IMR-90 (cell line): ENCODE results near the gene PMF1. TPM values are rescaled to one million over a fixed set of nuclear protein-coding genes. Genes with fewer than 3 reads are reported as not detected.

Experiments
- ATAC-seq: fragments of 200-7000 bp; cut with Tn5 transposase; 2 replicates; pipeline ENCODE4 v1.9.1; 2020; ENCODE audit warnings: low read depth, mild to moderate bottlenecking, moderate library complexity
- BruUV-seq: library from RNA; stranded (reverse); fragments of 400-500 nt; replicated peaks from 2 replicates; lab custom pipeline; 2021; lab: Mats Ljungman, UMichigan
- CTCF ChIA-PET: fragments of 300-600 bp; formaldehyde crosslinking; extraction: SDS; loops from one replicate; lab custom pipeline; 2021; ENCODE audit warnings: antibody characterized with exemption; lab: Yijun Ruan, JAX
- POLR2A ChIA-PET: fragments of 300-600 bp; sonication (Branson Sonifier 250); formaldehyde crosslinking; loops from one replicate; lab custom pipeline; 2022; ENCODE audit warnings: antibody characterized with exemption; ENCODE audit not compliant: unreplicated experiment; lab: Charles Lee
- DNase-seq: peaks from one replicate; pipeline ENCODE4 v3.0.0; 2013
- H2AFZ ChIP-seq: replicated peaks from 2 replicates; pipeline ENCODE3; 2013; ENCODE audit warnings: low read length, mild to moderate bottlenecking; ENCODE audit not compliant: poor library complexity
- H2AK5ac ChIP-seq: 2 replicates; pipeline ENCODE4 v1.6.1; 2013; ENCODE audit warnings: low read depth, low read length, inconsistent platforms
- H2AK9ac ChIP-seq: replicated peaks from 2 replicates; pipeline ENCODE3; 2013; ENCODE audit warnings: mild to moderate bottlenecking, low read depth, low read length, moderate library complexity; ENCODE audit not compliant: poor library complexity
- H2BK120ac ChIP-seq: 2 replicates; pipeline ENCODE4 v1.6.1; 2013; ENCODE audit warnings: low read depth, low read length, inconsistent platforms
- H2BK15ac ChIP-seq: 3 replicates; pipeline ENCODE4 v1.6.1; 2013; ENCODE audit warnings: low read depth, low read length, inconsistent platforms
- H2BK20ac ChIP-seq: 2 replicates; pipeline ENCODE4 v1.6.1; 2013; ENCODE audit warnings: low read depth, mild to moderate bottlenecking, inconsistent platforms, low read length, moderate library complexity
- H2BK5ac ChIP-seq: 2 replicates; pipeline ENCODE4 v1.6.1; 2013; ENCODE audit warnings: mild to moderate bottlenecking, low read depth, low read length, inconsistent platforms; ENCODE audit not compliant: poor library complexity, severe bottlenecking
- H3K14ac ChIP-seq: replicated peaks from 2 replicates; pipeline ENCODE4 v1.6.1; 2013; ENCODE audit warnings: low read depth, low read length, inconsistent platforms
- H3K18ac ChIP-seq: 2 replicates; pipeline ENCODE4 v1.6.1; 2013; ENCODE audit warnings: low read depth, low read length, control low read depth
- H3K23ac ChIP-seq: 2 replicates; pipeline ENCODE4 v1.6.1; 2013; ENCODE audit warnings: low read depth, low read length, inconsistent platforms
- H3K27ac ChIP-seq: 2 replicates; pipeline ENCODE4 v1.5.1; 2013; ENCODE audit warnings: mild to moderate bottlenecking, control low read depth, low read length; ENCODE audit not compliant: insufficient read depth
- H3K27me3 ChIP-seq: 2 replicates; pipeline ENCODE4 v1.6.1; 2013; ENCODE audit warnings: low read length; ENCODE audit not compliant: control insufficient read depth, insufficient read depth
- H3K36me3 ChIP-seq: 2 replicates; pipeline ENCODE4 v1.6.1; 2013; ENCODE audit warnings: low read length, mixed read lengths; ENCODE audit not compliant: control insufficient read depth, insufficient read depth
- H3K4ac ChIP-seq: 2 replicates; pipeline ENCODE4 v1.6.1; 2013; ENCODE audit warnings: low read depth, low read length, inconsistent platforms
- H3K4me1 ChIP-seq: 2 replicates; pipeline ENCODE4 v1.6.1; 2013; ENCODE audit warnings: low read length, mixed read lengths; ENCODE audit not compliant: control insufficient read depth, insufficient read depth
- H3K4me2 ChIP-seq: 2 replicates; pipeline ENCODE4 v1.6.1; 2013; ENCODE audit warnings: low read depth, mild to moderate bottlenecking, control low read depth, low read length, moderate library complexity
- H3K4me3 ChIP-seq: 2 replicates; pipeline ENCODE4 v1.5.1; 2013; ENCODE audit warnings: low read depth, mild to moderate bottlenecking, control low read depth, low read length, moderate library complexity; ENCODE audit not compliant: insufficient read depth
- H3K56ac ChIP-seq: 2 replicates; pipeline ENCODE4 v1.6.1; 2013; ENCODE audit warnings: low read length, inconsistent platforms; ENCODE audit not compliant: insufficient read depth; ENCODE audit errors: extremely low read depth
- H3K79me1 ChIP-seq, 2 experiments: 2 replicates each; pipeline ENCODE4 v1.6.1; 2013; ENCODE audit warnings: low read length in 2 of 2, inconsistent platforms in 1 of 2, low read depth in 1 of 2
- H3K9ac ChIP-seq: 2 replicates; pipeline ENCODE4 v1.6.1; 2013; ENCODE audit warnings: low read depth, low read length, control low read depth
- H3K9me1 ChIP-seq: 2 replicates; pipeline ENCODE4 v1.6.1; 2013; ENCODE audit warnings: low read length, inconsistent platforms; ENCODE audit not compliant: insufficient read depth
- H3K9me3 ChIP-seq: 2 replicates; pipeline ENCODE4 v1.6.1; 2013; ENCODE audit warnings: low read length; ENCODE audit not compliant: control insufficient read depth, insufficient read depth
- H4K20me1 ChIP-seq: 2 replicates; pipeline ENCODE4 v1.6.1; 2013; ENCODE audit warnings: low read length, inconsistent platforms; ENCODE audit not compliant: insufficient read depth
- H4K5ac ChIP-seq: 2 replicates; pipeline ENCODE4 v1.6.1; 2013; ENCODE audit warnings: mild to moderate bottlenecking, low read depth, low read length, control low read depth
- H4K8ac ChIP-seq, 2 experiments: 2 replicates each; pipeline ENCODE4 v1.6.1; 2013; ENCODE audit warnings: low read depth in 2 of 2, low read length in 2 of 2, control low read depth in 1 of 2, inconsistent platforms in 1 of 2
- H4K91ac ChIP-seq: 2 replicates; pipeline ENCODE4 v1.6.1; 2013; ENCODE audit warnings: low read depth, low read length, inconsistent platforms; ENCODE audit not compliant: insufficient read depth
- BHLHE40 ChIP-seq: fragments of 150-350 bp; IDR thresholded peaks from 2 replicates; pipeline ENCODE4 v1.6.1; 2016; ENCODE audit warnings: mild to moderate bottlenecking, low read depth, low read length
- CEBPB ChIP-seq: IDR thresholded peaks from 2 replicates; pipeline ENCODE4 v1.6.1; 2012; ENCODE audit warnings: low read depth, low read length, improper control_type of control experiment
- CHD1 ChIP-seq: IDR thresholded peaks from 2 replicates; pipeline ENCODE4 v1.6.1; 2012; ENCODE audit warnings: low read depth, low read length, improper control_type of control experiment
- CTCF ChIP-seq: conservative IDR thresholded peaks from 2 replicates; pipeline ENCODE4 v1.5.1; 2012; ENCODE audit warnings: mild to moderate bottlenecking, low read depth, low read length, improper control_type of control experiment
- ELK1 ChIP-seq: fragments of 150-350 bp; IDR thresholded peaks from 2 replicates; pipeline ENCODE4 v1.6.1; 2016; ENCODE audit warnings: low read depth, mild to moderate bottlenecking, low read length, moderate library complexity, borderline replicate concordance
- FOS ChIP-seq: fragments of 150-350 bp; IDR thresholded peaks from 2 replicates; pipeline ENCODE4 v1.6.1; 2016; ENCODE audit warnings: low read depth, low read length
- MAFK ChIP-seq: IDR thresholded peaks from 2 replicates; pipeline ENCODE4 v1.6.1; 2012; ENCODE audit warnings: low read depth, low read length, improper control_type of control experiment
- MAZ ChIP-seq: IDR thresholded peaks from 2 replicates; pipeline ENCODE4 v1.6.1; 2012; ENCODE audit warnings: low read depth, mild to moderate bottlenecking, low read length, improper control_type of control experiment, moderate library complexity, borderline replicate concordance
- NFE2L2 ChIP-seq: fragments of 150-350 bp; IDR thresholded peaks from 2 replicates; pipeline ENCODE4 v1.6.1; 2016; ENCODE audit warnings: low read depth, mild to moderate bottlenecking, low read length
- POLR2A ChIP-seq: IDR thresholded peaks from 2 replicates; pipeline ENCODE4 v1.6.1; 2012; ENCODE audit warnings: mild to moderate bottlenecking, low read depth, low read length
- RCOR1 ChIP-seq: IDR thresholded peaks from 2 replicates; pipeline ENCODE4 v1.6.1; 2012; ENCODE audit warnings: mild to moderate bottlenecking, low read length, improper control_type of control experiment; ENCODE audit not compliant: insufficient replicate concordance
- RFX5 ChIP-seq: IDR thresholded peaks from 2 replicates; pipeline ENCODE4 v1.8.0; 2012; ENCODE audit warnings: low read depth, mild to moderate bottlenecking, low read length, moderate library complexity
- SMC3 ChIP-seq: fragments of 150-350 bp; IDR thresholded peaks from 2 replicates; pipeline ENCODE4 v1.6.1; 2016; ENCODE audit warnings: low read depth, mild to moderate bottlenecking, antibody characterized with exemption, low read length, moderate library complexity
- USF2 ChIP-seq: fragments of 150-350 bp; IDR thresholded peaks from 2 replicates; pipeline ENCODE4 v1.6.1; 2017; ENCODE audit warnings: mild to moderate bottlenecking, antibody characterized with exemption, low read length, low read depth
- WGBS, 2 experiments: methylation state at CpG; one replicate each; pipeline versions ENCODE4 v1.1.5 to v1.1.7; 2013; ENCODE audit warnings: missing lambda C conversion rate in 2 of 2; ENCODE audit not compliant: insufficient read length in 1 of 2; ENCODE audit errors: extremely low coverage in 2 of 2; 5-methylcytosine and 5-hydroxymethylcytosine counted together
- dilution Hi-C: fragments of 300-500 bp; cut with HindIII; formaldehyde crosslinking; loops from one replicate; pipeline ENCODE4 v1.14.3; 2018; ENCODE audit warnings: low sequenced_read_pairs; ENCODE audit not compliant: unreplicated experiment
- in situ Hi-C: fragments of 300-500 bp; cut with MboI; formaldehyde crosslinking; loops from 3 replicates; pipeline ENCODE4 v1.14.3; 2019; ENCODE audit warnings: low sequenced_read_pairs, inconsistent platforms, mixed read lengths
- intact Hi-C: fragments of 100-400 bp; cut with micrococcal nuclease; formaldehyde crosslinking; loops from 2 replicates; pipeline ENCODE4 v1.10.0; 2022
- polyA plus RNA-seq, 3 experiments: library from polyadenylated mRNA; depleted of rRNA; stranded (reverse); fragments of >200 nt; gene quantifications; 2 replicates each; pipeline ENCODE4 v1.2.3, GENCODE V29; 2012; ENCODE audit warnings: low replicate concordance in 1 of 3
- total RNA-seq: library from RNA; depleted of rRNA; stranded (reverse); fragments of >200 nt; gene quantifications from 2 replicates; pipeline ENCODE4 v1.2.3, GENCODE V29; 2012

The PMF1 gene
- total and polyA plus RNA-seq, 2 of the 4 experiments (the other 2 are of a cell fraction), result 54.8 to 73.4 TPM

GRCh38 chr1:156245451-156246232 is 32.8 kb downstream of the PMF1 start:
- H3K4ac ChIP-seq, result no peak overlapping the region
- H4K8ac ChIP-seq, result no peak overlapping the region; a peak in 1 of 4 replicates
- peaks cover 5% of the 10 kb centered on the region; the same call in 1 of the 2 replicates for H3K9me1 ChIP-seq
- DNase-seq, result no peak
- peak overlapping the region; percentile 29 for H3K4me3 ChIP-seq
- no peak overlapping the region for H2BK20ac ChIP-seq
- no peak overlapping the region for H2BK5ac ChIP-seq
- peak overlapping the region; percentile 85 for H3K4me2 ChIP-seq
- H3K4me1 ChIP-seq, result peaks cover 2% of the 10 kb centered on the region; the same call in 1 of the 2 replicates
- H2AFZ ChIP-seq, result peak overlapping the region; percentile 87
- ChIA-PET POLR2A (interaction anchor here (0.6 kb wide), 1 partner anchor 113 kb away, joined by 9 read pairs; no protein-coding TSS in a partner anchor), CTCF (no interaction called here)
- H2AK5ac ChIP-seq, result 0 out of 2 replicates have a peak overlapping the region, but pooled peaks have one; percentile 24
- no peak overlapping the region for H4K5ac ChIP-seq
- H3K14ac ChIP-seq, result no peak overlapping the region
- intact Hi-C loops, result loop anchor here (1.0 kb wide), 1 partner anchor 34 kb away; no protein-coding TSS in a partner anchor
- H2BK120ac ChIP-seq, result no peak overlapping the region
- in situ Hi-C loops, result no loop called here
- H3K18ac ChIP-seq, result no peak overlapping the region
- no peak overlapping the region for H3K56ac ChIP-seq
- H2BK15ac ChIP-seq, result no peak overlapping the region
- TF ChIP-seq RFX5, result no peak
- no peak for TF ChIP-seq USF2
- TF ChIP-seq CEBPB, result no peak
- no peak for TF ChIP-seq CTCF
- TF ChIP-seq ELK1, result no peak
- no peak for TF ChIP-seq MAFK
- TF ChIP-seq BHLHE40, result no peak
- TF ChIP-seq SMC3, result no peak
- no peak for TF ChIP-seq MAZ
- no peak for TF ChIP-seq POLR2A
- TF ChIP-seq NFE2L2, result no peak
- no peak for TF ChIP-seq RCOR1
- no peak for TF ChIP-seq FOS
- no peak for TF ChIP-seq CHD1
- no peak overlapping the region for H4K91ac ChIP-seq
- H4K20me1 ChIP-seq, result no peaks in the 10 kb centered on the region; the same call in none of the 2 replicates
- WGBS, 2 experiments, result 7% methylated on average over 38 of the region's 69 CpGs; no CpG with 5 or more reads in 1 of the 2 experiments
- peaks cover 12% of the 10 kb centered on the region; the same call in 1 of the 2 replicates for H3K27me3 ChIP-seq
- no peak overlapping the region for H3K27ac ChIP-seq
- BruUV-seq, result no TSS peak
- ATAC-seq, result peak; percentile 40
- H3K9ac ChIP-seq, result no peak overlapping the region
- no peaks in the 10 kb centered on the region for H3K79me1 ChIP-seq
- H3K9me3 ChIP-seq, result no peaks in the 10 kb centered on the region
- H2AK9ac ChIP-seq, result peak overlapping the region; percentile 63
- H3K36me3 ChIP-seq, result peaks cover 21% of the 10 kb centered on the region
- dilution Hi-C loops, result no loop called here
- peak overlapping the region; percentile 66; the same call in 1 of the 2 replicates for H3K23ac ChIP-seq
